GM12878 (cell line): ENCODE data around the gene ENOX1. TPM values are rescaled to one million over a fixed set of nuclear protein-coding genes. Genes with fewer than 3 reads are reported as not detected.

Experiments used
- ATAC-seq: fragments of 200-7000 bp; cut with Tn5 transposase; 3 replicates; pipeline ENCODE4 v1.9.1; 2020; ENCODE audit warnings: mild to moderate bottlenecking, moderate library complexity
- BruUV-seq: library from RNA; stranded (reverse); fragments of 400-500 nt; replicated peaks from 2 replicates; lab custom pipeline; 2021; lab: Mats Ljungman, UMichigan
- CTCF ChIA-PET: fragments of 300-600 bp; sonication (Branson Sonifier 250); formaldehyde crosslinking; extraction: SDS; loops from one replicate; lab custom pipeline; 2021; ENCODE audit warnings: inconsistent platforms; lab: Yijun Ruan, JAX
- POLR2A ChIA-PET: fragments of 350-600 bp; formaldehyde crosslinking; extraction: SDS; loops from one replicate; lab custom pipeline; 2021; ENCODE audit warnings: inconsistent platforms; lab: Charles Lee
- RAD21 ChIA-PET: fragments of 300-600 bp; sonication (Branson Sonifier 250); formaldehyde crosslinking; loops from one replicate; lab custom pipeline; 2023; ENCODE audit warnings: antibody characterized with exemption; ENCODE audit not compliant: unreplicated experiment; lab: Charles Lee
- SMC1A ChIA-PET: fragments of 300-600 bp; sonication (Branson Sonifier 250); formaldehyde crosslinking; loops from one replicate; lab custom pipeline; 2023; ENCODE audit not compliant: unreplicated experiment, uncharacterized antibody; lab: Charles Lee
- DNase-seq: peaks from one replicate; pipeline ENCODE4 v3.0.0-alpha.2; 2011; ENCODE audit warnings: low read depth, low spot score
- FAIRE-seq: peaks from 3 replicates; lab custom pipeline; 2011; peaks lifted over from hg19 to GRCh38; lab: Jason Lieb, UNC
- H2AFZ ChIP-seq: 2 replicates; pipeline ENCODE4 v1.6.0; 2011; ENCODE audit warnings: low read depth, low read length, control low read depth; ENCODE audit not compliant: control insufficient read depth
- H3K27ac ChIP-seq: 2 replicates; pipeline ENCODE4 v1.5.1; 2011; ENCODE audit warnings: control low read depth; ENCODE audit not compliant: control insufficient read depth, insufficient read depth
- H3K27me3 ChIP-seq, 2 experiments: replicated peaks in 1 of 2; 2 replicates each; pipeline versions ENCODE4 v1.6.0 to v1.6.1; 2011; ENCODE audit warnings: low read length in 1 of 2; ENCODE audit not compliant: control insufficient read depth in 2 of 2, insufficient read depth in 2 of 2
- H3K36me3 ChIP-seq, 2 experiments: 2 replicates each; pipeline ENCODE4 v1.5.1; 2011; ENCODE audit warnings: low read length in 1 of 2; ENCODE audit not compliant: control insufficient read depth in 2 of 2, insufficient read depth in 2 of 2
- H3K4me1 ChIP-seq: 2 replicates; pipeline ENCODE4 v1.6.1; 2011; ENCODE audit warnings: mild to moderate bottlenecking, low read length, moderate library complexity, mixed read lengths; ENCODE audit not compliant: control insufficient read depth, insufficient read depth
- H3K4me2 ChIP-seq: 2 replicates; pipeline ENCODE4 v1.6.0; 2011; ENCODE audit warnings: control low read depth; ENCODE audit not compliant: control insufficient read depth, insufficient read depth
- H3K4me3 ChIP-seq: fragments of 200-600 bp; sonication (generic); 2 replicates; pipeline ENCODE4 v1.5.1; 2016
- H3K79me2 ChIP-seq: 2 replicates; pipeline ENCODE4 v1.6.0; 2011; ENCODE audit warnings: low read length; ENCODE audit not compliant: control insufficient read depth, insufficient read depth
- H3K9ac ChIP-seq: 2 replicates; pipeline ENCODE4 v1.8.0; 2011; ENCODE audit warnings: low read length, control low read depth, mixed read lengths; ENCODE audit not compliant: control insufficient read depth, insufficient read depth
- H3K9me3 ChIP-seq: replicated peaks from 3 replicates; pipeline ENCODE4 v1.5.1; 2011; ENCODE audit warnings: mild to moderate bottlenecking, low read length; ENCODE audit not compliant: control insufficient read depth, insufficient read depth
- H4K20me1 ChIP-seq: 2 replicates; pipeline ENCODE4 v1.6.0; 2011; ENCODE audit not compliant: control insufficient read depth, insufficient read depth
- BMI1 ChIP-seq: fragments of 450-650 bp; IDR thresholded peaks from 2 replicates; pipeline ENCODE4 v1.6.1; 2016; ENCODE audit warnings: mild to moderate bottlenecking, moderate library complexity, borderline replicate concordance
- CBX3 ChIP-seq: fragments of 200-600 bp; sonication (generic); IDR thresholded peaks from 2 replicates; pipeline ENCODE4 v1.6.1; 2016; ENCODE audit warnings: low read depth, borderline replicate concordance
- CBX5 ChIP-seq: sonication (generic); IDR thresholded peaks from 2 replicates; pipeline ENCODE4 v1.6.1; 2016; ENCODE audit warnings: low read depth, moderate library complexity, mild to moderate bottlenecking, inconsistent platforms
- IKZF1 ChIP-seq: fragments of 450-650 bp; conservative IDR thresholded peaks from 2 replicates; pipeline ENCODE4 v1.6.1; 2017; ENCODE audit warnings: antibody characterized with exemption, mild to moderate bottlenecking
- KAT2A ChIP-seq: conservative IDR thresholded peaks from 2 replicates; pipeline ENCODE4 v1.6.1; 2011; ENCODE audit warnings: low read depth, low read length; ENCODE audit not compliant: control insufficient read depth
- MLLT1 ChIP-seq: fragments of 450-650 bp; IDR thresholded peaks from 2 replicates; pipeline ENCODE4 v1.6.1; 2016; ENCODE audit warnings: mild to moderate bottlenecking
- NFIC ChIP-seq: IDR thresholded peaks from 2 replicates; pipeline ENCODE4 v1.6.1; 2012; ENCODE audit warnings: low read depth, mild to moderate bottlenecking, inconsistent platforms, low read length, moderate library complexity
- POLR2A ChIP-seq: IDR thresholded peaks from 2 replicates; pipeline ENCODE4 v1.6.1; 2011; ENCODE audit warnings: low read depth, mild to moderate bottlenecking, low read length
- POLR2AphosphoS5 ChIP-seq: IDR thresholded peaks from 2 replicates; pipeline ENCODE4 v1.6.1; 2011; ENCODE audit warnings: mild to moderate bottlenecking, low read length, inconsistent platforms
- RFX5 ChIP-seq: IDR thresholded peaks from 2 replicates; pipeline ENCODE4 v1.6.1; 2011; ENCODE audit warnings: low read depth, low read length, improper control_type of control experiment
- SPI1 ChIP-seq: IDR thresholded peaks from 2 replicates; pipeline ENCODE4 v1.6.1; 2011; ENCODE audit warnings: low read depth, mild to moderate bottlenecking, low read length, moderate library complexity, borderline replicate concordance; ENCODE audit not compliant: insufficient read depth
- TBL1XR1 ChIP-seq: IDR thresholded peaks from 2 replicates; pipeline ENCODE4 v1.6.1; 2012; ENCODE audit warnings: low read depth, low read length, improper control_type of control experiment
- TCF7 ChIP-seq: IDR thresholded peaks from 2 replicates; pipeline ENCODE4 v1.6.1; 2014; ENCODE audit warnings: antibody characterized with exemption, borderline replicate concordance
- ZNF24 ChIP-seq: fragments of 450-650 bp; IDR thresholded peaks from 2 replicates; pipeline ENCODE4 v1.6.1; 2017; ENCODE audit warnings: antibody characterized with exemption, mild to moderate bottlenecking
- ZNF274 ChIP-seq: IDR thresholded peaks from one replicate; pipeline ENCODE4 v1.8.0; 2011; ENCODE audit not compliant: insufficient read length, insufficient read depth
- ZNF592 ChIP-seq: fragments of 450-650 bp; IDR thresholded peaks from 2 replicates; pipeline ENCODE4 v1.6.1; 2017; ENCODE audit warnings: mild to moderate bottlenecking, moderate library complexity
- WGBS: methylation state at CpG from one replicate; pipeline ENCODE4 v1.1.6; 2016; ENCODE audit warnings: low lambda C conversion rate; ENCODE audit not compliant: insufficient replicate concordance, insufficient coverage; ENCODE audit errors: missing lambda C conversion rate; 5-methylcytosine and 5-hydroxymethylcytosine counted together
- in situ Hi-C: fragments of 300-500 bp; cut with MboI; formaldehyde crosslinking; loops from 9 replicates; pipeline ENCODE4 v1.14.3; 2018; ENCODE audit warnings: mixed read lengths
- intact Hi-C: fragments of 100-400 bp; cut with micrococcal nuclease; formaldehyde crosslinking; loops from one replicate; pipeline ENCODE4 v1.14.2; 2022; ENCODE audit not compliant: unreplicated experiment
- polyA plus RNA-seq, 11 experiments: library from polyadenylated mRNA; depleted of rRNA in 4 of 11; unstranded in 6 of 11; stranded (reverse) in 5 of 11; fragments of >200 nt; fragmentation: Nextera tagmentation in 4 of 11; fragmentation: Illumina TruSeq in 1 of 11; extraction: Ambion mirVana in 4 of 11; extraction: Trizol in 1 of 11; gene quantifications; 1 replicate in 1 of 11; 2 replicates in 10 of 11; pipeline versions ENCODE4 v1.2.1 to v1.2.3, GENCODE V29; 2011 to 2016; ENCODE audit warnings: inconsistent platforms in 2 of 11, missing spikeins in 2 of 11, low read depth in 1 of 11
- total RNA-seq, 4 experiments: library from RNA; depleted of rRNA in 3 of 4; stranded (reverse); fragments of >200 nt in 3 of 4; fragmentation: Illumina TruSeq in 1 of 4; extraction: Trizol in 1 of 4; gene quantifications; 2 replicates each; pipeline versions ENCODE4 v1.2.1 to v1.2.3, GENCODE V29; 2013 to 2021

ENOX1 gene
- total and polyA plus RNA-seq, 10 of the 15 experiments (the other 5 are each of a cell fraction or from before 2014, with no cell fraction given) = 0.11 to 0.26 (median 0.15) TPM

DNA sequence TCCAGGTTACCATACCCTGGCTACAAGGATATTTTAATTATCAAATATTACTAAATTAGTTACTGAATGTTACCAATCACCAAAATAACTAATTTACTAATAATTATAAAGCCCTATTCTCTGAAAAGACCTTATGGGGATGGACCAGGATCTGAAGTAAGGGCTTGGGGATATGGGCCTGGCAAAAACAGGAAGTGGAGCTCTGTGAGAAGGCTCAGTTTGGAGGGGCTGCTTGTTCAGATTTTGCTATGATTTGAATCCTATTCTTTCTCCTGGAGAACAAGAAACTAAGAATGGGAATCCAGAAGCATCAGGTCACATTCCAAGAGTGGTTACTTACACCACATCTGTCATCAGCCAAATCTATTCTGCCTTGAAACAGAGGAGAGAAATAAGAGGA is 615.3 kb downstream of the ENOX1 start:
- no peak for DNase-seq
- Histone ChIP-seq H3K4me3 (no peak overlapping the region), H3K27me3 (no peaks in the 10 kb centered on the region), H3K27ac (no peak overlapping the region), H3K79me2 (no peaks in the 10 kb centered on the region), H3K9ac (no peak overlapping the region), H3K4me2 (no peak overlapping the region), H3K4me1 (no peaks in the 10 kb centered on the region), H3K9me3 (no peaks in the 10 kb centered on the region), H2AFZ (no peak overlapping the region), H3K36me3 (no peaks in the 10 kb centered on the region)
- ChIA-PET SMC1A (interaction anchor here (1.3 kb wide), 1 partner anchor 22 kb away, joined by 3 read pairs; no protein-coding TSS in a partner anchor), RAD21 (no interaction called here), POLR2A (no interaction called here), CTCF (no interaction called here)
- no peak for ATAC-seq
- BruUV-seq = no TSS peak
- no peak for FAIRE-seq
- in situ Hi-C loops = no loop called here
- TF ChIP-seq SPI1 = peak; percentile 78; the same call in 1 of the 2 replicates
- TF ChIP-seq NFIC = no peak
- TF ChIP-seq RFX5 = no peak
- TF ChIP-seq, all 136 proteins: peak for 1
- no peaks in the 10 kb centered on the region for H4K20me1 ChIP-seq
- intact Hi-C loops = no loop called here

- no peak overlapping the region for H3K27ac ChIP-seq
- no peak overlapping the region for H3K4me3 ChIP-seq
- ATAC-seq = no peak
- no peak for DNase-seq
- ChIA-PET POLR2A (no interaction called here), RAD21 (no interaction called here), CTCF (no interaction called here), SMC1A (interaction anchor here (1.3 kb wide), 1 partner anchor 23 kb away, joined by 3 read pairs; no protein-coding TSS in a partner anchor)
- no peak overlapping the region for H3K4me2 ChIP-seq
- H3K27me3 ChIP-seq = no peaks in the 10 kb centered on the region
- FAIRE-seq = no peak
- in situ Hi-C loops (no loop called here), intact Hi-C loops (no loop called here)
- H4K20me1 ChIP-seq = no peaks in the 10 kb centered on the region
- no peaks in the 10 kb centered on the region for H3K4me1 ChIP-seq
- BruUV-seq = no TSS peak
- 47% methylated on average over 2 of the region's 2 CpGs for WGBS
- no peak overlapping the region for H3K9ac ChIP-seq
- H2AFZ ChIP-seq = no peak overlapping the region
- no peaks in the 10 kb centered on the region for H3K79me2 ChIP-seq
- no peaks in the 10 kb centered on the region for H3K36me3 ChIP-seq
- H3K9me3 ChIP-seq = no peaks in the 10 kb centered on the region; the same call in 2 of the 3 replicates
- TF ChIP-seq TCF7 (no peak), KAT2A (no peak), ZNF24 (no peak), POLR2AphosphoS5 (no peak), TBL1XR1 (no peak), POLR2A (no peak), CBX3 (no peak), CBX5 (no peak), ZNF592 (no peak), BMI1 (no peak), IKZF1 (no peak), ZNF274 (no peak), MLLT1 (no peak)
Observed at GRCh38 chr13:43170506-43170905, 616.3 kb downstream of the ENOX1 start.
